Limb (tissue), 2 donors: ENCODE measurements around the gene RAB44.

Experiments used
- DNase-seq, 2 donors: peaks; one replicate each; pipeline ENCODE4 v3.0.0-alpha.2; 2016; ENCODE audit errors: extremely low spot score in 2 of 2

The RAB44 gene

DNA sequence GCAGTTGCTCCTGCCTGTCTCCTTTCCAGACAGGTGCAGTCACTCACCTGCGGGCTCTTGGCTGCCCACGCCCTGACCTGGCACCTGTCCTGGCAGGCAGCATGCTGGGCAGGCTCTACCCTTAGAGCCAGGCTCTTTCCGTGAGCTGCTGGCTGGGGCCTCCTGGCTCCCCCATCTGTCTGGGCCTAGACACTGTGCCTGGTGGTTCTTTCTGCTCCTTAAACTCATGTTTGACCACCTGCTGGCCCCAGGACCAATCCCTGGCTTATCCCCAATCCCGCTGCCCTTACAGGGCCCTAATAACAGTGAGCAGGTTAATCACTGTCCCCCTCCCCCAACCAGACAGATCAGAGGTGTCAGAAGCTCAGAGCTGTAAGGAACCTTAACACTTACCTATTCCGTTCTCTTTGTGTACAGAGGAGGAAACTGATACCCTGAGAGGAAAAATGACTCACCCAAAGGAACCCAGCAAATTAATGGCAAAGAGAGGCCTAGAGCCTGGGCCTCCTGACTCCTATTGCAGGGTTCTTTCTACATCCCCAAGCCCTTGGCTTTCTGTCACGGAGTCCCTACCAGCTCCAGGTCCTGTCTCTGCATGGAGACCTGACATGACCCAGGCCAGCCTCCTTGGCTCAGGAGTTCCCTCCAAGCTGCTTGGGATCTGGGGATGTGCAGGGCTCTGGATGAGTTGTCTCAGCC lies 54.7 kb downstream of the RAB44 start:
- DNase-seq: no peak

DNA sequence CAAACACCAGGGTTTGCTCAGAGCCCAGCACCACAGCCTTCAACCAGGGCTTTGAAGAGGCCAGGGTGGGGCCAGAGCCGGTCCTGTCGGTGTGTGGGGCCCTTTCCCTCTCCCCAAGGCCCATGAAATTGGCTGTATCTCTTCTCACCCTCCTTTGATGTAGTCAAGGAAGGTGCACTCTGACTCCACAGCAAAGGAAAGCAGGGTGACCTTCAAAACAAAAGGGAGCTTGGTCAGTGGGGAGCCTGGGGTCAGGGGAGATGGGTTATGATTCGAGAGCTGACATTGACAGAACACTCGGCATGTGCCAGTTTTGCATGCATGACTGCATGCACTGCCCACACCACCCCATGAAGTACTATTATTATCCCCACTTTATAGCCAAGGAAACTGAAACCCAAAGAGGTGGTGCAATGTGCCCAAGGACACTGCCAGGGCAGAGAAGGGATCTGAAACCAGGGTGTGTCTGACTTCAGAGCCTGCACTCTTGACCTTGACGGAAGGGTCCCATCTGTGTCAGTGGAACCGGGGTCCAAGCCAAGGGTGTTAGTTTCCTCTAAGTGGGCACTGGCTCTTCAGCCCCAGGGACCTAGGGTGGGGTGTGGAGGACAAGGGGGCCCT lies 55.4 kb downstream of the RAB44 start:
- DNase-seq: no peak

DNA sequence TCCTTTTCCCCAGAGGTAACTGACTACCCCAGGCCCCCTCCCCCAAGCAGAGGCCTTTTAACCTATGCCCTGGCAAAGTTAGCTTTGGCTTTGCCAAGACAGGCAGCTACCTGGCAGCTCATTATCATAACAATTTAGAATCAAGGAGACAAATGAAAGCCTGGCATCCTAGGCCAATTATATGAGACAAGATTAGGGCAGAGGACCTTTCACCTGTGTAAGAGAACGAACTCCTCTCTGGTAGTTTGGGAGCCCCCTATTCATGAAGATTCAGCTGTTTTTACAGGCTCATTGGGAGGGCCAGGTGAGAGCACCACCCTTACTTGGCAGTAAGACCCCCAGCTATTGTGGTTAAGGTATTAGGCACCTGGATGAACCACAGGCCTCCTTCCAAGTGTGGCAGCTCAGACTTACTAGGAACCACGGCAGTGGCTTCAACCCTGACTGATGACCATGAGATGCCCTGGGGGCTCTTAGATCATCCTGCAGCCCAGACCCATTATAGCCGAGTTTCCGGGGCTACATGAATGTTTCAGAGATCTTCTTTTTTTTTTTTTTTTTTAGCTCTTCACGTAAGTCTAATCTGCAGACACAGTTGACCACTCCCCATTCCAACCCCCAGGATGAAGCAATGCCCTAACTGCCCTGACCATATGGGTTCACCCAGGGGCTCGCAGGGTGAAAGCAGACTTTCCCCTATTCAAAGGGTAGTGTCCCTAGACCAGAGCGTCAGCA lies 56.2 kb downstream of the RAB44 start:
- no peak for DNase-seq

DNA sequence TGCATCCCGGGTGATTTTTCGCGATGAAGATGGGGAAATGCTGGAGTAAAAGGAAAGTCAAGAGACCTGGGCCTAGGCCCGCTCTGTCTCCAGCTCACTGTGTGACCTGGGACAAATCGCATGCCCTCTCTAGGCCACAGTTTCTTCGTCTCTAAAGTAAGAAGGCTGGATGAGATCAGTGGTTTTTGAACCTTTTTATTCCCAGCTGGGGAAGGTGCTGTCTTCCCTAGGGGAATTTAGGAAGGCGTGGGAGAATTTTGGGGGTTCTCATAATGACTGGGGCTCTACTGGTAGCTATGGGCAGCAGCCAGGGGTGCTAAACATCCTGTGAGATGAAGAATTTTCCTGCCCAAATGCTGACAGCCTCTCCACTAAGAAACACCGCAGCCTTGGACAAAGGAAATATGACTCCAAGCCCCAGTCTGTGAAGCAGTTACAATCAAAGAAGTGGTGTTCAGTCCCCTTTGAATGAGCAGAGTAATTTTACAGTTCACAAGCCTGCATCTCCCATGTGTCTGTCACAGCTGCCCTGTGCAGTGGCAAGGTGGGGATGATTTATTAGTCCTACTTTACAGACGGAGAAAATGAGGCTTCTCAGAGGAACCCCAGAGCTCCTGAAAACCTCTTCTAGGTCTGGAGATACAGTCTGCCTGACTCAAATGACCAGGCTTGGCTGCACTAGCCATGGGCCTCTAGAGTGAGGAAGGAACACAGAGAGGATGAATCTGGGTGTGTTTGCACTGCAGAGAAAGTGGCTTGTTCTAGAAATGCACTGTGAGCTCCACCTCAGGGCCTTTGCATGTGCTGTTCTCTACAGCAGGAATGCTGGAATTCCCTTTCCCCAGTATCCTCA lies 57.2 kb downstream of the RAB44 start:
- DNase-seq: no peak

DNA sequence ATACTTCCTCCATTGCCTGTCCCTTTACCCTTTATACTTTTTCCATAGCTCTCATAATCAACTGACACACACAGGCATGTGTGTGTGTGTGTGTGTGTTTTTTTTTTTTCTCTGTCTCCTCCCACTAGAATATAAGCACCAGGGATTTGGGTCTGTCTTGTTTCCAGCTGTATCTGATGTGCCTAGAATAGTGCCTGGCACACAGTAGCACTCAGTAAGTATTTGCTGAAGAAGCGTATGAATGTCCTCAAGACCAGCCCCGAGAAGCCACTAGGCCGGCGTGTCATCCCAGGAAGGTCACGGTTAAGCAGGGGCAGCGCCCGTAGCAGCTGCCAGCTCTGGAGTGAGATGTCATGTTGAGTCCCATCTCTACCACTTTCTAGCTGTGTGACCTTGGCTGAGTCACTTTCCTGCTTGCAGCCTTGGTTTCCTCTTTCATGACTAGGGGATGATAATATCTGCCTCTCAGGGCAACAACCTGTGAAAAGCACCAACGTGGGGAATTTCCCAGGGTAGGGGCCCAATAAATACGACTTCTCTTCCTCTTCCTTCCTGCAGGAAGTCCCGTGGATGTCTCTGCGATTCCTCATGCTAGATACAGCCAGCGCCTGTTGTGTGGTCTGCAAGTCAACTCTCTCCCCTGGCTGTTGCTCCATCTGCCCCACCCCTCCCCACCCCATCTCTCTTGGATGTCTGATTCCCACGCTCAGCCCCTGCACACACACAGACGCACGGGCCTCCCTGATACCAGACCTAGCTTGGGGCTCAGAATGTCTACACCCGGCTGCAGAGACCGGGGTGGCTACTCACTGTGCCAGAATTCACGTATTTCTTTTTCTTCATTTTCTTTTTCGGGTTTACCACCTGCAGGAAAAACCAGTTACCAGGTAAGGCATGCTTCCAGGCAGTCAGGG lies 58.1 kb downstream of the RAB44 start:
- no peak for DNase-seq

DNA sequence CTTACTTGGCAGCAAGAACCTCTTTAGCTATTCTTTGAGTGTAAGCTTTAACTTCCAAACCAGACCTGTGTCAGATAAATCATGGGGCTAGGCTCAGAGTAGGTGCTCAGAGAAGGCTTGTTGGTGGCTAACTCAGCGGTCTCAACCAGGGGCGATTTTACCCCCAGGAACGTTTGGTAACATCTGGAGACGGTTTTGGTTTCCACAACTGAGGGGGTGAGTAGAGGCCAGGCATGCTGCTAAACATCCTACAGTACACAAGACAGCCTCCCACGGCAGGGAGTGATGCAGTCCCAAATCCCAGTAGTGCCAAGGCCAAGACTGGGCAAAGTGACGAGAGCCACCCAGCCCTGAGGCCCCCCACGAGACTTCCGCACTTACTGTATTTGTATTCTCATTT lies 59.2 kb downstream of the RAB44 start:
- DNase-seq: no peak

DNA sequence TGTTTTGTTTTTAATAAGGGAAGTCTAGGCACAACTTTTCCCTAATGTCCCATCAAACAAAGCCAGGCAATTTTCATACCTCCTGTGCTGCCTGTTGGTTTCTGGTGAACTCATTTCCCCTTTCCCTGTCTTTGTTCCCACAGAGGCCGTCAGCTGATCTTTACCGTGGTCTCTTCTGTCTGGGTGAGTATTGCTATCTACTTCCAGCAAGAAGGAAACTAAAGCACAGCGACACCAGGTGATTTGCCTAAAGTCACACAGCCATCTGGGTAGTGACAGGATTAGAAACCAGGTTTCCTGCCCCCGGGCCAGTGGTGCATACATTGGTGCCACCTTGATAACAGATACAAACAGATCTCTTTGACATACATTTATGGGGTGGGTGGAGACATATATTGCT lies 59.6 kb downstream of the RAB44 start:
- DNase-seq: no peak

DNA sequence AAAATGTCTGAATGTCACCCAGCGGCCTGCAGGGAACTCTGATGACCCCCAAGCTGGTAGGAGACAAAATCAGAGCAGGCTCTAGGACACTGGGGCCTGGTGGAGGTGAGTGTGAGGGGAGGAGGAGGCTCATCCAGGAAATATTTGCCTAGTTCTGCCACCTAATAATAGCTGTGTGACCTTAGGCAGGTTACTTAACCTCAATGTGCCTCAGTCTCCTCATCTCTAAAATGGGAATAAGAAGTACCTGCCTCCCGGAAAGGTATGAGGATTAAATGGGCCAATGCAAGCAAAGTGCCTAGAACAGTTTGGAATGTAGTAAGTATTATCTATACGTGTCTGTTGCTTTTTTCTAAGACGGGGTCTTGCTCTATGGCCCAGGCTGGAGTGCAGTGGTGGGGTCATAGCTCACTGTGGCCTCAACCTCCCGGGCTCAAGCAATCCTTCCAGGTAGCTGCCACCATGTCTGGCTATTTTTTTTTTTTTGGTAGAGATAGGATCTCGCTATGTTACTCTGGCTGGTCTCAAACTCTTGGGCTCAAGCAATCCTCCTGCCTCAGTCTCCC lies 60.4 kb downstream of the RAB44 start:
- no peak for DNase-seq

DNA sequence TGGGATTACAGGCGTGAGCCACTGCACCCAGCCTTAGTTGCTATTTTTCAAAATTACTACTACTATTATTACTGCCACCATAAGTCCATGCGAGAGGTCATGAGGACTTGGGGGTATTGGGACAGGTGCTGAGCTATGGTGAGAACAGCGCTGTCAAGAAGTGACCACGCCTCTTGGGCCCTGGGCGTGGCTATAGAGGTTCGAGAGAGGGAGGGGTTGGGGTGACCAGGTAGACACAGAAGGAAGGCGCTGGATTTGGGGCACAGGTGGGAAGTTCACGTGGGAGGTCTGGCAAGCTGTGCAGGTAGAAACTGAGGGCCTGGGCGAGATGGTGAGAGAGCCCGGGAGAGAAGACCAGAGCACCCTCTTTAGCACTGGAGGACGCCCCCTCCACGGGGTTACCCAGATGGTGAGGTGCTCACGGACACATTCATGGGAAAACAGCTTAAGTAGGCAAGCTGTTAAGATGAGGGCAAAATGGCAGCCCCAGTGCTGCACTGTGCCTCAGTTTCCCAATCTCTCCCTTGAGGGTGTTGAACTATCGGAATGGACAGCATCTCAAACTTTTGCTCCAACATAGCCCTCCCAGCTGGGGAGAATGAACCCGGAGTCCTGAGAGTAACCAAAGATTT lies 61.0 kb downstream of the RAB44 start:
- DNase-seq: no peak

DNA sequence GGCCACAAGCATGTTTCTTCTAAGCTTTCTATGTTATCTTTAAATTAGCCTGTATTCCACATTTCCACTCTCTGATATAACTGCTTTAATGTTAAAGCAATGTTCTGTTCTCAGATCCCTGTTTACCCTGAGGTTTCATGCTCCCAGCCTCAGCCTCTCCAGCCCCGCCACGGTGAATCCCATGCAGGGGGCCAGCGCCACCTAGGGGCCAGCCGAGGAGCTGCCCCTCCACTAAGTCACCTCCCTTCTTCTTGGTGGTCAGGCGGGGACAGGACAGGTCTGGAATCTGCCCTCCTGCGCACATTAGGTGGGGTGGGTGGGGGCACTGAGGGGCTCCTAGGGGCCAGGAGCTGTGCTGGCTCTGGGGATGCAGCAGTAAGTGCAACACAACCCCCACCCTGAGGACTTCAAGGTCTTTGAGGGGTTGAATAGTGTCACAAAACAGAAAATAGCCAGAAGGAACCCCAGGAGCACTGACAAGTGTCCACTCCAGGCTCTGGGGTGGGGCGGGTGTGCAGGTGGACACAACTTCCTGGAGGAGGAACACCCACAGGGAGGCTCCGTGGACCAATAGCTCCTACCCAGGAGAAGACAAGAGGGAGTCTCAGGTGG lies 61.6 kb downstream of the RAB44 start:
- peak; percentile 83 to 91 for DNase-seq

DNA sequence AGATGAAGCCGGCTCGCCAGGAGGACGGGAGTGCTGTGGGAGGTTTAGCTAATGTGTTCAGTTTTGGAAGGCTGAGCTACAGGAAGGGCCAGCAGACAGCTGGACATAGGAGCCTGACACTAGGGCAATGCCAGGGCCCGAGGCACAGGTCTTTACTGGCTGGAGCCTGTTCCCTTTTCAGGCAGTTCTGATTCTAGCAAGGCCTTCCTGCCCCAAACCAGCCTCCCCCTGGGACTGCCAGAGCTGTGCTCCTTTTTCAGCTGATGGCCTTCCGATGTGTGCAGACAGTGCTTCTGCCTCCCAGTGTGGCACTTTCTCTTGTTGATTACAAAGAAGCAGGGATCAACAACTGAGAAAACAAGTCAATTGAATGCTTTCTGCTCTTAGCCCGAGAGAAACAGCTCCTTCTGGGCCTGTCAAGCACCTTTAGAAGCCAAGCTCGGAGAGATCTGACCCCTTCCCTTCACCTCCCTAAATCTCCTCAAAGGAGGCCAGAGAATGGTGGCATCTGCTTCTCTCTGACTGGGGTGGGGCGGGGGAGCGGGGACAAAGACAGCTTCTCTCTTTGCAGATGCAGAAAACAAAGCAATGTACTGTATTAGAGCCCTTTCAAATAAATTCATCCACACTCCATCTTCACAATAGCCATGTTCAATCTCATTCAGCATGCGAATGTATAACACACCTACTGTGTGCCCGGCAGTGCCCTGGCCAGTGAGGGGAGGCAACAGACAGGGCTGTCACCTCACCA lies 63.2 kb downstream of the RAB44 start:
- DNase-seq: no peak

DNA sequence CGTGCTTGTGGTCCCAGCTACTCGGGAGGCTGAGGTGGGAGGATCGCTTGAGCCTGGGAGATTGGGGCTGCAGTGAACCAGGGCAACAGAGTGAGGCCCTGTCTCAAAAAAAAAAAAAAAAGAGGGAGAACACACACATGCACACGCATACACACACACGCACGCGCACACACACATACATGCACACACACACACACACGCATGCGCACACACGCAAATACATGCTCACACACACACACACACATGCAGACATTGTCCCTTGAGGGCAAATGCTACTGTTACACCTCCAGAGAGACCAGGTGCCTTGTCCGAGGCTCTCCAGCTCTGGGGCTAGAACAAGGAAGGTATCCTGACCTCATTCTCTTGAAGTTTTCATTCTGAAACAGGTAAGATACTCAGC lies 64.5 kb downstream of the RAB44 start:
- DNase-seq: no peak

DNA sequence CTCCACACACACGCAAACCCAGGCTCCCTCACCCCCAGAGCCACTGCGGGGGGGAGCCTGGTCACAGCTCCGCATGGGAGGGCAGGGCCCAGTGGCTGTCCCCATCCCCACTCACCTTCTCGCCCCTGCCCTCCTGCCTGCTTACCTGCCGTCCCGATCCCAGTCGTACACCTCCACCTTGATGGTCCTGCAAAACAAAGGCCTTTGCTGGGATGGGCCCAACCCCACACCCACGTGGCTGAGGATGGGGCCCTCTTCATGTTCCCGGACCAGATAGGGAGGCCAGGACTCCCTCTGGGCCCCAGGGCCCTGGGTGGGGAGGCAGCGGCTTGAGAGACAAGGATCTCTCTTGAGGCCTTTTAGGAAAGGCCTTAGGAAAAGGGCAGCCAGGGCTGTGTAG lies 67.6 kb downstream of the RAB44 start:
- DNase-seq: no peak

DNA sequence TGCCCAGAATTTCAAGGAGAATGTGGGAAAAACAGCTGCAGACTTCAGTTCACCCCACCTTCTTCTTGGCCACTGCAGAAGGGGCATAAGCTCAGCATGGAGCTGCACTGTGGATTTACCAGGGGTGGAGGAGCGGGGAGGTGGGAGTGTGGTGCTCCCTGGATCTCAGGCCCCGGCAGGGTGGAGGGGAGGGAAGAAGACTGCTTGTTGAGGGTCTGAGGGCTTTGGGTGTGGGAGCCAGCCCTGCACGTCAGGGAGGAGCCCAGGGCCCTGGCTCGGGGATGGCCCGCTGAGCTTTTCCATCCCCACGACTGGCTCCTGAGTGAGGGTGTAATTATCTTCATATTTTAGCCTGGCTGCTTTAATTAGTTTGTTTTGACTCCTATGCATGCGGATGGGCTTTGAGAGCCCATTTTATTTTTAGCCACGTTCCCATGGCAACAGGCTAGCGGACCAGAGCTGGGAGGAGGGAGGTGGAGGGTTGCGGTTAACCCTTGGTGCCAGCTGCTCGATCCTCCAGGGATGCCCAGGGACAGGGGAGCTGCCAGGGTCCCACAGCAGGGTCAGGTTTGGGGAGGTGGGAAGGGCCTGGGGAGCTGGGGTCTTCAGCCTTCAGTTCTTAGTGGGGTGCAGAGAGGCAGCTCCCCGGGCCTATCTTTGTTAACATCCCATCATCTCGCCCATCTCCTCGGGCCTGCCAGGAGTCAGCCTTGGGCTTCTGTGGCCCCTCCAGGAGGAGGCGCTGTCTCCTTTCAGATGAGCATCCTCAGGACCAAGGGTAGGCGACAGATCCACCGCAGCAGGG lies 68.2 kb downstream of the RAB44 start:
- peak; percentile 75 to 86 for DNase-seq

DNA sequence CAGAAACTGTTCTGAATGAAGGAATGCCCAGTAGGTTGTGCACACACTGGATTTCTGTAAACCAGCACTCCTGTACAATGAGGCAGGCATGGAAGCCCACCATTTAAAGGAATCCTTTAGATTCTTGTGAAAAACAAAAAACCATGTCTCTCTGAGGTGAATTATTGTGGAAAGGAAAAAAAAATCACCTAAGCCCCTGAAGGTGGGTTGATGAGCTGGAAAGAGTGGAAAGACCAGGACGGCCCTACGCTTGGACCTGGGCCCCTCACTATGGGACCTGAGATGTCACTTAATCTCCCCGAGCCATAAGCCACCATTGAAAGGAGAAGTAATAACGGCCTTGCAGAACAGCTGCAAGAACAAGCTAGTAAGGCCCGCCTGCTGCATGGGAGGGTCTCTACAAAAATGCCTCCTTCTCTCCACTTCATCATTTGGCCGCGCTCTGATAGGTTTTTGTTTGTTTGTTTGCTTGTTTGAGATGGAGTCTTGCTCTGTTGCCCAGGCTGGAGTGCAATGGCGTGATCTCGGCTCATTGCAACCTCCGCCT lies 68.8 kb downstream of the RAB44 start:
- no peak for DNase-seq

DNA sequence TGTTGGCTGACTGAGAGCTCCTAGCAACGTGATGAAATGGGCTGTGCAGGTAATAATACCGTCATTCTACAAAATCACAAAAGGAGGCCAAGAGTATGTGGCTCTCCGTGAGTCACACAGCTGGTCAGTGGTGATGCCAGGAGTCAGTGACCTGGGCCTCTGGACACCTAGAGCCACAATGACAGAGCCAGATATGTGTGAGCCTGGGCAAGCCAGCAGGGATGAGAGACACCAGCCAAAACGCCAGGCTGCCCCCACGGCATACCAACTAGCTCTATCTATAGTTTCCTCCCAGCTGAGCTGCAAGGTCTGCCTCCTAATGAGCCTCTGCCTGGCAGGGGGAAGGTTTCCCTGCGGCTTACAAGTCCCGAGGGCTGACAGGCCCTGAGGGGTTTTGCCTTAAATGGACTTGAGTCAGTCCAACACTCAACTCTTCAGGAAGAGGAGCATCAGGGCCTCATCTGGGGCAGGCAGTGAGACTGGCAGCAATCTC lies 71.6 kb downstream of the RAB44 start:
- DNase-seq: no peak

DNA sequence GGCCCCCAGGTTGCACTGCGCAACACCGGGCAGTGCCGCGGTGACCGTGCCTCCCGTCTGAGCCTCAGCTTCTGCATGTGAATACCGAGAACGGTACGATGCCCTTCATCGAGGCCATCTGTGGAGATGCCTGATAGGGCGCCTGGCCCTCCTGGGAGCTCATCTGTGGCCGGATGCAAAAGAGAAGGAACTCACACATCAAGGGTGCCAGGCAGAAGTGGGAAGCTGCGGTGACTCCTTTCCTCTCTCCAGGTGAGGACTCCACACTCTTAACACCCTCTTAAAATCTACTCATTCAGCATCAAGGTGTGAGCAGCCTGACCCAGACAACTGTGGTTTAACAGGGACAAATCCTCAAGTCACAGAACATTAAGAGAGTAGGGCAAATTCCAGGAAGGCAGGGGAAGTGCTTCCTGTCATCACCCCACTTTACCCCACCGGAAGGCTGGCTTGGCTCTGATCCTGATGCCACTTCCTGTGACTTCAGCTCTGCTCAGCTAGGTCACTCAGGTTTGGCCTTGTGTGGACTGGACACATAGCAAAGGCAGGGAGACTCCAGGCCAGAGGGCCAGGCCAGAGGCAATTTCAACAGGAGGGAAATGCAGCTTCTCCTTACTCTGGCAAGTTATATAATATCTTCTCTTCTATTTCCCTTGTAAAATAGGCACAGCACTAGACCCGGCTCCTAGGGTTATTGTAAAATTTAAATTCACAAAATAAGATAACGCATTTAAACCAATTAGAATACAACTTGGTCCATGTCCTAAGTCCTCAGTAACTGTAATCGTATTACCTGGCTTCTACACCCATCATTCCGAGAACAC lies 72.3 kb downstream of the RAB44 start:
- no peak for DNase-seq
